NCI-H510A (cell line): Measurements from ENCODE around the gene ISL1.

Experiments used
- DNase-seq: peaks from one replicate; lab custom pipeline; 2025; lab: John Stamatoyannopoulos, UW

ISL1 gene

GRCh38 chr5:51386916-51387883 is 4.0 kb downstream of the ISL1 start:
- no peak for DNase-seq

- no peak for DNase-seq
Measured at GRCh38 chr5:51387884-51388275, 4.6 kb downstream of the ISL1 start.

GRCh38 chr5:51388488-51389287 is 5.4 kb downstream of the ISL1 start:
- no peak for DNase-seq

- DNase-seq = no peak
Measured at GRCh38 chr5:51389288-51389576, 6.0 kb downstream of the ISL1 start.

GRCh38 chr5:51389577-51390463 is 6.6 kb downstream of the ISL1 start:
- DNase-seq = no peak

- DNase-seq = no peak
Measured at GRCh38 chr5:51391175-51391574, 7.9 kb downstream of the ISL1 start.

GRCh38 chr5:51392689-51393199 is 9.5 kb downstream of the ISL1 start:
- DNase-seq = no peak

- DNase-seq = no peak
Measured at GRCh38 chr5:51394609-51395008, 11.4 kb downstream of the ISL1 start.

- DNase-seq = no peak
Measured at GRCh38 chr5:51395245-51395644, 12.0 kb downstream of the ISL1 start.

GRCh38 chr5:51395666-51396356 is 12.6 kb downstream of the ISL1 start:
- no peak for DNase-seq

GRCh38 chr5:51396797-51397196 is 13.5 kb downstream of the ISL1 start:
- no peak for DNase-seq

- no peak for DNase-seq
Measured at GRCh38 chr5:51397996-51398395, 14.7 kb downstream of the ISL1 start.

GRCh38 chr5:51398875-51399642 is 15.8 kb downstream of the ISL1 start:
- DNase-seq = no peak

GRCh38 chr5:51399643-51400006 is 16.4 kb downstream of the ISL1 start:
- DNase-seq = no peak

- DNase-seq = no peak
Measured at GRCh38 chr5:51404255-51404654, 21.0 kb downstream of the ISL1 start.

GRCh38 chr5:51411921-51412325 is 28.7 kb downstream of the ISL1 start:
- no peak for DNase-seq

- no peak for DNase-seq
Measured at GRCh38 chr5:51414516-51414915, 31.3 kb downstream of the ISL1 start.

GRCh38 chr5:51416149-51416548 is 32.9 kb downstream of the ISL1 start:
- no peak for DNase-seq

GRCh38 chr5:51433052-51433710 is 49.9 kb downstream of the ISL1 start:
- DNase-seq = no peak

GRCh38 chr5:51439232-51439631 is 56.0 kb downstream of the ISL1 start:
- no peak for DNase-seq
